AG09309 (cell line): Measurements from ENCODE around the gene PLXNA4.

Source experiments
- DNase-seq: peaks from one replicate; pipeline ENCODE4 v3.0.0-alpha.2; 2010; ENCODE audit warnings: low read depth
- H3K4me3 ChIP-seq: 2 replicates; pipeline ENCODE4 v1.5.1; 2011; ENCODE audit warnings: mild to moderate bottlenecking, low read depth, low read length, moderate library complexity; ENCODE audit not compliant: control insufficient read depth
- TF ChIP-seq, protein P1 (sequence below): IDR thresholded peaks from 2 replicates; pipeline ENCODE4 v1.5.1; 2011; ENCODE audit warnings: mild to moderate bottlenecking, low read depth, low read length, inconsistent platforms; ENCODE audit not compliant: insufficient read depth, control insufficient read depth; ENCODE audit errors: missing control alignments

Gene PLXNA4

DNA sequence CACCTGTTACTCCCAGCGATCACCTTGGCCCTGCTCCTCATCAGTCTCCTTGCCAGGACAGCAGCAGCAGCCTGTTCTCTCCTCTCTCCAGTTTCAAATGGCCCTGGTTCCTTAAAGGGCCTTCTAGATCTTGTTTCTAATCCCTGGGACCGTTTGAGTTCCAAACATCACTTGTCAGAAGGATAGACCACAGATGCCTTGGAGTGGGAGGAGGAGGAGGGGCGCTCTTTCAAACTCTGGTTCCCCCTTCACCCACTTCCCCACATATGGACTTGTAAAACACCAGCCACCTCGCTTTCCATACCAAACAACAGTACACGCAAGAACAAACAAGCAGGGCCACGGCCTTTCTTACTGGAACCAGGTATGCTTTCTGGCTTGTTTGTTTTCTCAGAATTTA, 104.8 kb downstream of the PLXNA4 start:
- no peak overlapping the region for H3K4me3 ChIP-seq
- TF ChIP-seq, protein P1, sequence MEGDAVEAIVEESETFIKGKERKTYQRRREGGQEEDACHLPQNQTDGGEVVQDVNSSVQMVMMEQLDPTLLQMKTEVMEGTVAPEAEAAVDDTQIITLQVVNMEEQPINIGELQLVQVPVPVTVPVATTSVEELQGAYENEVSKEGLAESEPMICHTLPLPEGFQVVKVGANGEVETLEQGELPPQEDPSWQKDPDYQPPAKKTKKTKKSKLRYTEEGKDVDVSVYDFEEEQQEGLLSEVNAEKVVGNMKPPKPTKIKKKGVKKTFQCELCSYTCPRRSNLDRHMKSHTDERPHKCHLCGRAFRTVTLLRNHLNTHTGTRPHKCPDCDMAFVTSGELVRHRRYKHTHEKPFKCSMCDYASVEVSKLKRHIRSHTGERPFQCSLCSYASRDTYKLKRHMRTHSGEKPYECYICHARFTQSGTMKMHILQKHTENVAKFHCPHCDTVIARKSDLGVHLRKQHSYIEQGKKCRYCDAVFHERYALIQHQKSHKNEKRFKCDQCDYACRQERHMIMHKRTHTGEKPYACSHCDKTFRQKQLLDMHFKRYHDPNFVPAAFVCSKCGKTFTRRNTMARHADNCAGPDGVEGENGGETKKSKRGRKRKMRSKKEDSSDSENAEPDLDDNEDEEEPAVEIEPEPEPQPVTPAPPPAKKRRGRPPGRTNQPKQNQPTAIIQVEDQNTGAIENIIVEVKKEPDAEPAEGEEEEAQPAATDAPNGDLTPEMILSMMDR = no peak
- DNase-seq = no peak

DNA sequence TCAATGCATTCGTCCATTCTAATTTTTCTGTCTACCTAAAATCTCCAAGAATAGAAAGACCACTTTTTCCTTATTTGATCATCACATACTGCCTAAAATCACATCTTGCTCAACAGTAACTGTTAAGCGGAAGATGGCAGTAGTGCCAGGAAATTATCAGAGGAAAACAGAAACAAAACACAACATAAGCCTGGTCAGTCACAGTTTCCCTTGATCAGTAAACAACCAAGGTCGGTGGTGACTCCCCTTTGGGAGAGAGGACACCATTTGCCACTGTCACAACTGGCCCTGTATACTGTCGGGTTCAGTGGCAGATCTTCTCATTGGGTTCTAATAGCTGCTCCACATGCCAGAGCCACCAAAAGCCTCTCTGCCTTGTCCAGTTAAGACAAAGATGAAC, 106.6 kb downstream of the PLXNA4 start:
- no peak overlapping the region for H3K4me3 ChIP-seq
- TF ChIP-seq, protein P1 = no peak
- no peak for DNase-seq

DNA sequence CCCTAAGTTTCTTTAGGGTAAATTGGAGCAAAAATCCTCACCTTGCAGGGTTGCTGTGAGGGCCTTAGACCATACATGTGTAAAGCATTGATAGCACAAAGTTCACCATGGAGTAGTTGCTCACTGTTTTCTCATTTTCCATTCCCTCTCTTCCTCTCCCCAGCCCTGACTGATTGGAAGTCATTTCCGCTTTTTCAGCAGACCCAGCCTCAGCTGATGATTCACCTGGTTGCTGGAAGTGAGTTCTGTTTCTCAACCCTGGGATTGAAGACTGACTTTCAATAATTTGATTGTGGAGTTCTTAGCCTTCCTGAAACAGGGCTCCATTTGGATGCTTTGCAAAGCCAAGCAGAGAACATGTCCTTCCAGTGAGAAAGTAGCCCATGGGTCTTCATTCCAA, 107.0 kb downstream of the PLXNA4 start:
- TF ChIP-seq, protein P1 = no peak
- DNase-seq = no peak
- no peak overlapping the region for H3K4me3 ChIP-seq

DNA sequence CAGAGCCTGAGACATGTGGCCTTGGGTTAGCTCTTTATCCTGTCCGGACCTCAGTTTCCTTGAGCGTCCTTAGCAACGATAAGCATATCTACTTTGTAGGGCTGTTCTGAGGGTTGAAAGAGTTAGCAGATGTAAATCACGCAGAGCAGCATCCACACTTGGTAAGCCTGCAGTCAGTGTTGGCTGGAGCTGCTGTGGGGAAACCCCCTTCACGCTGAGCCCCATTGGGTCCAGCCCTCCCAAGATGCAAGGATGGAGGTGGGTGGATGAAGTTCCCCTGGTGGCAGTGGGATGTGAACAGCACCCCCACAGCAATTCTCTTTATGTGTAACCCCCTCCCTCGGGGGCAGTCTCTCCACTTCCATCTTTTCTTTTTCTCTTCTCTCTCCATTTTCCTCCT, 109.9 kb downstream of the PLXNA4 start:
- no peak overlapping the region for H3K4me3 ChIP-seq
- no peak for DNase-seq
- TF ChIP-seq, protein P1 = no peak

DNA sequence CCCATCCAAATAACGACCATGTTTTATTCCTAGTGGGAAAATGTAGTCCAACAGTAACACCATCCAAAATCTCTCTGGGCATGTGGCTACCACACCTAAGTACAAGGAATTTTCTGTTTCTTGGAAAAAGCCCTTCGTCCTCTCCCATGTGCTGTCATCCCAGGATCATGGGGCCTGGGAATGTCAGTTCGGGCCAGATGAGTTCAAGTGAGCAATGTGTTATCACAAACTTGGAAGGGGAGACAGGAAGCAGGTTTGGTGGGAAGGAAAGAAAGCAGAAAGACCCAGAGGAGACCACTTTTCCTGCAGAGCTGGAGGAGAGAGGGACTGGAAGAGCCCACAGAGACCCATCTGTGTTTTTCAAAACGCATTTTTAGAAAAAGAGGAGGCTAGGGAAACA, 110.8 kb downstream of the PLXNA4 start:
- DNase-seq = no peak
- no peak overlapping the region for H3K4me3 ChIP-seq
- TF ChIP-seq, protein P1 = no peak

DNA sequence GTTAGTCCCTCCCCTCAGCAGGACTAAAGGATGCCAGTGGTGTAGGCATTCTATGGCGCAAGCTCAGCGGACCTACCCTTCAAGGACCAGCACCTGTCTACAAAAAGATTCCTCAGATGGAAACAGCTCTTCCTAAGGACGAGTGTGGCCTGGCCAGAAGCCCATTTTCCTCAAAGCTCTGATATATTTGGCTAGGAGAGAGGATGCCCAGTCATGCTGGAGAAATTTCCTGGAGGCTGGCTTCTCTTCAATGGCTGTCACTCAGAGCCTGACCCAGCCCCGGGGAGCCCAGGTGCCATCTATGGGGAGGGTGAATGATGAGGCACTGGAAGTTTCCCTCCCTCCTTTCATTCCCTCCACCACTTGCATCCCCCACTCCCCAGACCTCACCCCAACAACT, 111.5 kb downstream of the PLXNA4 start:
- TF ChIP-seq, protein P1 = no peak
- no peak for DNase-seq
- no peak overlapping the region for H3K4me3 ChIP-seq

DNA sequence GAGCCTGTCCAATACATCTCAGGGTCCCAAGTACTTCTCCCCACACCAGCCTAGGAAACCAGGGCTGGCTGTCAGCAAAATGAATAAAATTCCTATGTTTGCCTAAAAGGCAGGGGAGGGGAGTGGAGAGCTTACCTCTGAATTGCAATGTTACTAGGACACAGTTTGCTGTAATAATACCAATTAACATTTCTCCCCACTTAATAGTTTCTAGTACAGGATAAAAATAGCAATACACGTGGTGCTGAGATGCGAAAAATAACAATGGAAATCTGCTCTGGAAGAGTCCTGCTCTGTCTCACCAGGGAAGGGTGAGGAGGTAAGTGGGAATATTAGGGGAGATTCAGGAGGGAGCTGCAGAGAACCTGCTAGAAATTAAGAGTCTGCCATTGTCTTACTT, 112.3 kb downstream of the PLXNA4 start:
- TF ChIP-seq, protein P1 = no peak
- H3K4me3 ChIP-seq = no peak overlapping the region
- DNase-seq = no peak
